ENCODE data around the gene LLCFC1. TPM values are rescaled to one million over a fixed set of nuclear protein-coding genes. Genes with fewer than 3 reads are reported as not detected.

The LLCFC1 gene
- total and polyA plus RNA-seq, 8 donors: 0.21 to 0.77 (median 0.43) TPM; not detected in 1

DNA sequence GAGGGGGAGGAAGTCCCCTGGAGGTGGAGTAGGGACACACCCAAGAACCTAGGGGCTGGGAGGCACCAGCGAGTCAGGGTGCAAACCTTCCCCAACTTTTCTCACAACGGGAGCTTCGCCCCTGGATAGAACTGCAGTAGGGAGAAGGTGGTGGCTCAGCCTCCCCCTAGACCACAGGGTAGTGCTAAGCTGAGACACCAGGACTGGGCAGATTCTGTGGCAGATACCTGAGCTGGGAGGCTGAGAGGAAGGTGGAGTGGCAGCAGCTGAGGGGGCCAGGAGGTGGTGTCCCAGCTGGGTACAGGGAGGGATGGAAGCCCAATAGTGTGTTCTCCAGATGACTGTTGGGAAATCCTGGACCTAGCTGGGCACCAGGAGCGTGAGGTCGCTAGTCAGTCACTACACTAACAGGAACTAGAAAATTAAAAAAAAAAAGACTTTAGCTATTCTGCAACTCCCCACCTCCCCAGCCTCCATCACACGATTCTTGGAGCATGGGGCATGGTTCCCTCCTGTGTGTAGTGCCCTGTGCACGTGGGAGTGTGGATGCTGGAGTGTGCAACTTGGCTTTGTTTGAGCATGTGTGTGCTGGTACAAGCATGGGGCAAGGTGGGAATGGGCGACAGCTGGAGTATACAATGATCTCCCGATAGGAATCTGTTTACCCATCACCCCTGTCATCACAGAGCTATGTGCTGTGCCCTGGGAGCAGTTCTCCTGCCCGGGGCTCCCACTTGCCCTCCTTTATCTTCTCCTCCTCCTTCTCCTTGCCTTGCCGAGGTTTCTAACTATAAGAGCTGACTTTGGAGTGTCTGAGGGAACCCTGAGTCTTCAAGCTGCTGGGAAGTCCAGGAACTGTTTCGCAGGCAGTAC is 44.9 kb upstream of the LLCFC1 start:
- Histone ChIP-seq H3K27me3 (no peaks in the 10 kb centered on the region), H3K4me3 (no peak overlapping the region), H3K4me1 (no peaks in the 10 kb centered on the region), H3K9me3 (no peaks in the 10 kb centered on the region), H3K27ac (no peak overlapping the region), H3K36me3 (no peaks in the 10 kb centered on the region)
- intact Hi-C loops (cut with DNase I): no loop called here
- DNase-seq (no peak), ATAC-seq (no peak)
- TF ChIP-seq, protein P1, sequence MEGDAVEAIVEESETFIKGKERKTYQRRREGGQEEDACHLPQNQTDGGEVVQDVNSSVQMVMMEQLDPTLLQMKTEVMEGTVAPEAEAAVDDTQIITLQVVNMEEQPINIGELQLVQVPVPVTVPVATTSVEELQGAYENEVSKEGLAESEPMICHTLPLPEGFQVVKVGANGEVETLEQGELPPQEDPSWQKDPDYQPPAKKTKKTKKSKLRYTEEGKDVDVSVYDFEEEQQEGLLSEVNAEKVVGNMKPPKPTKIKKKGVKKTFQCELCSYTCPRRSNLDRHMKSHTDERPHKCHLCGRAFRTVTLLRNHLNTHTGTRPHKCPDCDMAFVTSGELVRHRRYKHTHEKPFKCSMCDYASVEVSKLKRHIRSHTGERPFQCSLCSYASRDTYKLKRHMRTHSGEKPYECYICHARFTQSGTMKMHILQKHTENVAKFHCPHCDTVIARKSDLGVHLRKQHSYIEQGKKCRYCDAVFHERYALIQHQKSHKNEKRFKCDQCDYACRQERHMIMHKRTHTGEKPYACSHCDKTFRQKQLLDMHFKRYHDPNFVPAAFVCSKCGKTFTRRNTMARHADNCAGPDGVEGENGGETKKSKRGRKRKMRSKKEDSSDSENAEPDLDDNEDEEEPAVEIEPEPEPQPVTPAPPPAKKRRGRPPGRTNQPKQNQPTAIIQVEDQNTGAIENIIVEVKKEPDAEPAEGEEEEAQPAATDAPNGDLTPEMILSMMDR (IDR thresholded peaks at IDR 0.05): no peak

DNA sequence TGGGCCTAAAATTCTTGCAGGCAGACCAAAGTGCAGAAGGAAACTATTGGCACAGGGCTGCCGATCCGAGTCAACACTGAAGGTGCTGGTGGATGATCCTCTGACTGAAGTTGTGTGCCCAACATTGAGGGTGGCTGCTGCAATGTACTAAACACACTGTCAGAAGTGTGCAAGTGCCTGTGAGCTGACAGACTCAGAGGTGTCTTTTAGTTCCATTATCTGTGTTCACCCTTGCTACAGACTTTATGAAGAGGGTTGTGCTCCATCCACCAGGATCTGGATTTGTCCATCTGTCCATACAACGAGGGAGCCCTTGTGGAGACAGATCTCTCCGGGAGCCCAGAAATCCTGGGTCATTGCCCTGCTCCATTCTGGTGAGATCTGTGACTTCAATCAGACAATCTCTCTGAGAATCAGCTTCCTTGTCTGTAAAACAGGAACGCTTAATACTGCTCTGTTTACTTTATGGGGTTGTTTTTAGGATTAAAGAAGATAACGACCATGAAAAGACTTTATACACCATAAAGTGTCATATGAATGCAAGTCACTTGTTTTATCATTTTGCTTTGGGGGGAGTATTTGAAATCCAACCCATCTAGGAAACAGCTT is 44.2 kb upstream of the LLCFC1 start:
- Histone ChIP-seq H3K36me3 (no peaks in the 10 kb centered on the region), H3K4me3 (no peak overlapping the region), H3K27me3 (no peaks in the 10 kb centered on the region), H3K27ac (no peak overlapping the region), H3K9me3 (no peaks in the 10 kb centered on the region), H3K4me1 (no peaks in the 10 kb centered on the region)
- TF ChIP-seq, protein P1 (IDR thresholded peaks at IDR 0.05): no peak
- no peak for DNase-seq
- intact Hi-C loops (cut with DNase I): no loop called here
- no peak for ATAC-seq

DNA sequence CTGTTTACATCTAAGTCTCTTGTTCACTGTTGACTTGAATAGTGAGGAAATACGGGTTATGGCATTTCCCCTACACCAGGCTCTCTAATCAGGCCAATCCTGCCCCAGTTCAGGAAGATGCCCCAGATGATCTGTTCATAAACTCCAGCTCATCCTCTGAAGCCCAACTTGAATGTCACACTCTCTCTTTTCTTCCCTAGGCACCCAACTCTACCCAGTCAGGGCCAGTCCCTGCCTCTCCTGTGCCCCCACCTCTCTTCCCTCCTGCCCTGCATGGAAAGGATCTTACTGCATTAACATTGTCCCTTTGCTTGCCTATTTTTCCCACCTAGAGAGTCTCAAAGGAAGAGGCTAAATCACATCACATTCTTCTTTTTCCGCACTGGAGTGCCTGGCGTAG is 43.1 kb upstream of the LLCFC1 start:
- no peaks in the 10 kb centered on the region for H3K36me3 ChIP-seq
- H3K27ac ChIP-seq: no peak overlapping the region
- TF ChIP-seq, protein P1 (IDR thresholded peaks at IDR 0.05): no peak
- H3K4me1 ChIP-seq: no peaks in the 10 kb centered on the region
- H3K9me3 ChIP-seq: no peaks in the 10 kb centered on the region
- H3K27me3 ChIP-seq: no peaks in the 10 kb centered on the region
- DNase-seq (no peak), ATAC-seq (no peak)
- intact Hi-C loops (cut with DNase I): no loop called here
- no peak overlapping the region for H3K4me3 ChIP-seq

DNA sequence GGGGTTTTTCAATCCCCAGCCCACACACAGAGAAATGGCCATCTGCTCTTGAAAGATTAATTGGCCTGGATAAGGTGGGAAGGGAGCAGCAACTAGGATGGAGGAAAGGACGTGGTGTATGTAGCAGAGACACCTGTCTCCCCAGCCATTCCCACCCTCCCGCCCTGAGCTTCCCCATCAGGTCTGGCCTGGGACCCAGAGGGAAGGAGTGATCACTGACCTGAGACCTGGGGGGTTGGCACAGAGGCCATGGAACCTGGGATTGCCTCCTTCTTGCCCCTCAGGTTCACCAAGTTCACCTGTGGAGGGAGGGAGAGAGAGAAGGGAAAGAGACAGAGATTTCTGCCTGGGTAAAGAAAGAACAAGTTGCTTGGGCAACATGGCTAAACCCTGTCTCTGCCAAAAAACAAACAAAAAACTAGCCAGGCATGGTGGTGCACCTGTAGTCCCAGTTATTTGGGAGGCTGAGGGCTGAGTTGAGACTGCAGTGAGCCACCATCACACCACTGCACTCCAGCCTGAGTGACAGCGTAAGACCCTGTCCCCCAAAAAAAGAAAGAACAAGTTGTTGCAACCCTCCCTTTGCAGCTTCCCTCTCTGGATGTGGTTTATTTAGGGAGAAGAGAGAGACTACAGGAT is 42.4 kb upstream of the LLCFC1 start:
- no peak overlapping the region for H3K27ac ChIP-seq
- H3K9me3 ChIP-seq: no peaks in the 10 kb centered on the region
- H3K4me3 ChIP-seq: no peak overlapping the region
- intact Hi-C loops (cut with DNase I): no loop called here
- TF ChIP-seq, protein P1 (IDR thresholded peaks at IDR 0.05): no peak
- no peaks in the 10 kb centered on the region for H3K27me3 ChIP-seq
- H3K36me3 ChIP-seq: no peaks in the 10 kb centered on the region
- ATAC-seq: no peak
- DNase-seq: no peak
- no peaks in the 10 kb centered on the region for H3K4me1 ChIP-seq

DNA sequence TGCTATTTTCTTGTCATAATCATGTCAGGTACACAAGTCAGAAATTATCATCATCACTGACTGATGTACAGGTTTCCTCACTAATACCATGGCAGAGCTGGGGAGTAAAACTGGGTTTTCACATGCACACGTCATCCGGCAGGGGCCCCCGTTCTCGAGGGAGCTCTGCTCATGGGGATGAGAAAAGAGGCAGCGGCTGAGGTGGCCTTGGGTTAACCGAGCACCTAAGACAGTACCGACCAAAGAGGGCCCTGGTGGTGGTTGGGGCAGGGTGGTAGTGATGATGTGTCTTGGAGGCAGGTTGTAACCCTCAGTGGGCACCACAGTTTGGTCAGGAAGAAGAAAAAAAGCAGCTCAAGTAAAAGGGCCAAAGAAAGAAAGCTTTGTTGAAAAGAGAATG is 41.6 kb upstream of the LLCFC1 start:
- no peaks in the 10 kb centered on the region for H3K9me3 ChIP-seq
- no peaks in the 10 kb centered on the region for H3K36me3 ChIP-seq
- H3K27ac ChIP-seq: no peak overlapping the region
- intact Hi-C loops (cut with DNase I): no loop called here
- H3K4me1 ChIP-seq: no peaks in the 10 kb centered on the region
- DNase-seq (no peak), ATAC-seq (no peak)
- H3K4me3 ChIP-seq: no peak overlapping the region
- H3K27me3 ChIP-seq: no peaks in the 10 kb centered on the region
- TF ChIP-seq, protein P1 (IDR thresholded peaks at IDR 0.05): no peak

Data from left lung (tissue), 10 donors.